MG63 (cell line): ENCODE data around the gene PCNX2. TPM values are rescaled to one million over a fixed set of nuclear protein-coding genes. Genes with fewer than 3 reads are reported as not detected.

Source experiments
- total RNA-seq: library from RNA; depleted of rRNA; stranded (reverse); fragments of >200 nt; shearing (Covaris generic); gene quantifications from 2 replicates; pipeline ENCODE4 v1.2.3, GENCODE V29; 2014; ENCODE audit warnings: low replicate concordance; rRNA removed

The PCNX2 gene
- total RNA-seq, 1 experiment from 2014 or later, result 1.8 TPM

Other genes starting within 250 kb of the PCNX2 start
- gene MAP3K21, start 32.0 kb upstream of the PCNX2 start, total RNA-seq, result 0.89 and 1.5 TPM in 2 replicates